IPS DF 6.9 (cell line): Measurements from ENCODE around the gene HTR2A.
A peak's percentile ranks its signal among the peaks of the same experiment; 100 is the strongest.

Experiments used
- DNase-seq: peaks from one replicate; pipeline ENCODE4 v3.0.0-alpha.2; 2013; ENCODE audit warnings: low read depth, low spot score
- H3K27ac ChIP-seq: one replicate; pipeline ENCODE4 v1.5.1; 2013; ENCODE audit warnings: low read length, control low read depth
- H3K27me3 ChIP-seq: 2 replicates; pipeline ENCODE4 v1.6.1; 2013; ENCODE audit warnings: mild to moderate bottlenecking, low read length; ENCODE audit not compliant: control insufficient read depth, insufficient read depth
- H3K36me3 ChIP-seq: 2 replicates; pipeline ENCODE4 v1.6.1; 2013; ENCODE audit warnings: low read length; ENCODE audit not compliant: control insufficient read depth, insufficient read depth
- H3K4me1 ChIP-seq: 2 replicates; pipeline ENCODE4 v1.6.1; 2013; ENCODE audit warnings: low read length; ENCODE audit not compliant: control insufficient read depth, insufficient read depth
- H3K4me3 ChIP-seq: 2 replicates; pipeline ENCODE4 v1.5.1; 2013; ENCODE audit warnings: mild to moderate bottlenecking, low read length
- H3K9me3 ChIP-seq: 2 replicates; pipeline ENCODE4 v1.6.1; 2013; ENCODE audit warnings: low read length, inconsistent platforms; ENCODE audit not compliant: control insufficient read depth, insufficient read depth
- WGBS: extraction: QIAGEN DNeasy Blood & Tissue Kit; methylation state at CpG from one replicate; pipeline ENCODE4 v1.1.7; 2013; ENCODE audit warnings: mixed read lengths, missing lambda C conversion rate; ENCODE audit not compliant: insufficient read length, insufficient coverage; 5-methylcytosine and 5-hydroxymethylcytosine counted together

The HTR2A gene

DNA sequence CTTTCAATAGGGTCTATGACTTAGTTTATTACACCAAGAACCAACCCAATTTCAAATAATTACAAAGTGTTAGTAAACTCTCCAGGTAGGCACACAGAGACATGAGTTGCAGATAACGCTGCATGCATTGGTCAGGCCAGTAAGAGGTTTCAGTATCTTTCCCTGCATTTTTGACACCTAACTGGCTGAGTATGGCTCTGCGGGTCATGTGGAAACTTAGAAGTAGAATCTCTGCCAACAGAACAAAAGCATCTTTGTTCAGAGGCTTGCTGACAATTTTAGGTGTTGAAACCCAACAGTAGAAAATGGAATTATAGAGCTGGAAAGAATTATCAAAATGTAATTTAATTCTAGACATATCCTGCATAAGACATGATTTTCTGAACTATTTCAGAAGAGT lies 25.3 kb downstream of the HTR2A start:
- no peaks in the 10 kb centered on the region for H3K4me1 ChIP-seq
- no peak overlapping the region for H3K4me3 ChIP-seq
- DNase-seq: no peak
- no peaks in the 10 kb centered on the region for H3K9me3 ChIP-seq
- H3K27me3 ChIP-seq: no peaks in the 10 kb centered on the region
- WGBS: no CpG with 5 or more reads among the region's 2 CpGs
- no peaks in the 10 kb centered on the region for H3K36me3 ChIP-seq
- H3K27ac ChIP-seq: no peak overlapping the region

DNA sequence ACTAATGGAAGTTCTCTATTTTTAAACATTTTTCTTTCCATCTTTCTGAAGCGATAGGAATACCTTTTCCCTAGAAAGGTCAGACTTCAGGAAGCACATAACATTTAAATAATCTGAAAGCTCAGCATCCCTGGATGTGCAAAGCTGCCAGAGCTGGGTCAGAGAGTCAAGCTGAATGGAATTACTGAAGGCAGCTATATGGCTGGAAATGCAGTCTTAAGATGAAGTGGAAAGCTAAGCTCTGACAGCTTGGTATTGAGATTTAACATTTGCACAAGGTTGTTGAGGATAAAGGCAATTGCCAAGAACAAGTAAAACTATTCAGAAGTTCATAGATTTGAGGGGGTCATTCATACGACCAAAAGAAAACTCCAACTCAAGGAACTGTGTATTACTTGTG lies 28.8 kb downstream of the HTR2A start:
- no CpG with 5 or more reads among the region's 2 CpGs for WGBS
- Histone ChIP-seq H3K27ac (no peak overlapping the region), H3K36me3 (no peaks in the 10 kb centered on the region), H3K4me1 (no peaks in the 10 kb centered on the region), H3K4me3 (no peak overlapping the region), H3K27me3 (no peaks in the 10 kb centered on the region), H3K9me3 (no peaks in the 10 kb centered on the region)
- no peak for DNase-seq

DNA sequence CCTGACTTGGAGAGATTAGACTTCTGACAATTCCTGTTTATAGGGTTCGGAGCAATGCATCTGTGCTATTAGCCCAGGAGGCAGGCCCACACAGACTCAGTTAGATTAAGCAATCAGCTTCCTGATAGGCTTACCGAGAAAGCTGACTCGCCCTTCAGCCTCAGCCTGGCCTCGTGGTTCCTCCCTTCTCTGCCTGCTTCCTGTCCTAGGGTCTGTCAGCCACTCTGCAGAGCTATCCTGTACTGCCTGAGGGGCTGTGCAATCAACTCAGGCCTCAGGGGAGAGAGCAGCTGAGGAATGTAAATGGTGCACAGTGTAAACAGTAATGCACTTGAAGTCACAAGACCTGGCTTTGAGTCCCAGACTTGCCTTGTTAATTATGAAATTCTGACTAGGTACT lies 30.7 kb downstream of the HTR2A start:
- Histone ChIP-seq H3K27ac (no peak overlapping the region), H3K4me3 (no peak overlapping the region), H3K27me3 (no peaks in the 10 kb centered on the region), H3K36me3 (no peaks in the 10 kb centered on the region), H3K4me1 (no peaks in the 10 kb centered on the region), H3K9me3 (no peaks in the 10 kb centered on the region)
- peak; percentile 11 for DNase-seq
- WGBS: no CpG with 5 or more reads among the region's 4 CpGs

DNA sequence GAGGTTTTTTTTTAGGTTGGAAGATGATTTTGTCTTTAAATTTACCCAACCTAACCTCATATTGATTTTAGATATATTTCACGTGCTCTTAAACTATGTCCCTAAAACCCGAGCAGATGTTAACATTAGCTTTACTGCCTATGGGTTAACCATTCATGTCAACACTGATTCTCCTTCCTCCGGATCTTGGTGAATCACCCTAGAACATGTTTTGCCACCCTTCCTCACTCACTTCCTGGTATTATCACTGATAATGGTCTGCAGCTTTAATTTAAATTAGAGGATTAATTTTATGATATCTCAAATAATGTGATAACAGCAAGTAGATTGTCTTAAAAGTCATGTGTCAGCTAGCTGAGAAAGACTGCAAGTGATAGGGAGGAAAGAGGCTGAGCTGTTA lies 31.9 kb downstream of the HTR2A start:
- H3K27me3 ChIP-seq: no peaks in the 10 kb centered on the region
- no peak overlapping the region for H3K27ac ChIP-seq
- H3K36me3 ChIP-seq: no peaks in the 10 kb centered on the region
- DNase-seq: no peak
- H3K4me3 ChIP-seq: no peak overlapping the region
- H3K9me3 ChIP-seq: no peaks in the 10 kb centered on the region
- H3K4me1 ChIP-seq: no peaks in the 10 kb centered on the region
- WGBS: no CpG with 5 or more reads among the region's 3 CpGs

DNA sequence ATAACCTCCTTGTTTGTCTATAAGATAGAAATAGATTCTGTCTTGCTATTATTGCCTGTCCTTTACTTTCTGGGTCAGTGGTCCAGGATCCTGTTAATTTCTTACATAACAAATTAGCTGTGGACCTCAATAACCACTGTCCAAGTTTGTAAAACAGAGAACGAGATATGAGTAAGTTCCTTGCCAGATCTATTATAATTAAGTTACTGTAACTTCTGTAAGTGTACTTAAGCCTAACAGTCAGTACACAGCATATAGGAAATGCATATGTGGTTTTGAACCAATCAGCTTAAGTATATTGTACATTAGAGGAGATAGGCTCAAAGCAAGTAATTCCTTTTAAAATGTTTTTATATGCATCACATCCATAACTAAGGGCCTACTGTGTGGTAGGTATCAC lies 34.9 kb downstream of the HTR2A start:
- no peaks in the 10 kb centered on the region for H3K36me3 ChIP-seq
- H3K27ac ChIP-seq: no peak overlapping the region
- no CpG with 5 or more reads among the region's 1 CpG for WGBS
- H3K4me3 ChIP-seq: no peak overlapping the region
- no peaks in the 10 kb centered on the region for H3K27me3 ChIP-seq
- DNase-seq: no peak
- no peaks in the 10 kb centered on the region for H3K9me3 ChIP-seq
- no peaks in the 10 kb centered on the region for H3K4me1 ChIP-seq

DNA sequence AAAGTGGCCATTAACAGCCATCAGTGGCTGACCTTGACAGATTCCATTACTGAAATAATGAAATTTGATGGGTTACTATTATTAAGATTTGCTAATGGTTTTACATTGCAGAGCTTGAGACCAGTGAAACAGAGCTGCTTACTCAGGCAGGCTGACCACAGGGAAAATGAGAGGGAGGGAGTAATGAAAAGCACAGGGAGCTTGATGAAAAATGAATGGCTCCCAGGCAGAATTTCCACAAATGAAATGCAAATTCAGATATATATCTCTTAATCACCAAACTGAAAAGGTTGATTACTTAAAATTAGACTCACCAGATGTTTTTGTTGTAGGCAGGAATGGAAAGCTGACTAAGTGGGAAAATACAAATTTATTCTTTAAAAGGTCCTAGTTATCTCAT lies 36.1 kb downstream of the HTR2A start:
- Histone ChIP-seq H3K4me3 (no peak overlapping the region), H3K27ac (no peak overlapping the region), H3K36me3 (no peaks in the 10 kb centered on the region), H3K9me3 (no peaks in the 10 kb centered on the region), H3K27me3 (no peaks in the 10 kb centered on the region), H3K4me1 (no peaks in the 10 kb centered on the region)
- no peak for DNase-seq

DNA sequence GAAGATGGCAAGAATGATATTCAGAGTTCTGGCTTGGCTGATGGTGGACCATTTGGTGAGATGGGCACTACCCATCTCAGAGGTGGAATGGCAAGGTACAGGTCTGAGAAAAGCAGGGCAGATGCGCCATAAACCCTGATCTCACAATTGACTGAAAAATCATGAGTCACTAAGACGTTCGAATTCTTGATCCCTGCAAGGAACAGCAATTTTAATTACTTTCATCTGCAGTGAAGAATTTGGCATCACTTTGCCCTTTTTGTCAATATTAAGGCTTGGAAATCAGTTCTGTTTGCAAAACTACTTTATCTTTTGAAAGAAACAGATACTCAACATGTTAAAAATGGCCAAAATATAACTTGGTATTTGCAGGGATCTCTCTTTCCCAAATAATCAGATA lies 38.1 kb downstream of the HTR2A start:
- Histone ChIP-seq H3K36me3 (no peaks in the 10 kb centered on the region), H3K4me1 (no peaks in the 10 kb centered on the region), H3K27ac (no peak overlapping the region), H3K4me3 (no peak overlapping the region), H3K27me3 (no peaks in the 10 kb centered on the region), H3K9me3 (no peaks in the 10 kb centered on the region)
- no CpG with 5 or more reads among the region's 3 CpGs for WGBS
- DNase-seq: no peak

DNA sequence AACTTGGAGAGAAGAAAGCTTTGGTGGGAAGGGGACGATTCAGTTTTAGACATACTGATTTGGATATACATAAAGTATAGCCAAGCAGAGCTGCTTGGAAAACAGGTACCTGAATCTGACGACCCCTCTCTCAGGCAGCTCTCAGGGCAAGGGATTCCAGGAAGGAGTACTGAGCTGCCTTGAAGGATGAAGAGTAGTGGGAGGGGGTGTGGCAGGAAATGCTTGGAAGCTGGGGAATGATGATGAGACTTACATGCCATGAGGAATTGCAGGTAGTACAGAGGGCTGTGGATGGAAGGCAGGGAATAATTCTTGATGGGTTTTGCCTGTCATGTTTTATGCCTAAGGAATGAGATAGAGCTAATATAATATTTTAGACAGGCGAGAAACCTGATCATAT lies 38.7 kb downstream of the HTR2A start:
- Histone ChIP-seq H3K27me3 (no peaks in the 10 kb centered on the region), H3K4me1 (no peaks in the 10 kb centered on the region), H3K27ac (no peak overlapping the region), H3K4me3 (no peak overlapping the region), H3K9me3 (no peaks in the 10 kb centered on the region), H3K36me3 (no peaks in the 10 kb centered on the region)
- no peak for DNase-seq
- no CpG with 5 or more reads among the region's 3 CpGs for WGBS

DNA sequence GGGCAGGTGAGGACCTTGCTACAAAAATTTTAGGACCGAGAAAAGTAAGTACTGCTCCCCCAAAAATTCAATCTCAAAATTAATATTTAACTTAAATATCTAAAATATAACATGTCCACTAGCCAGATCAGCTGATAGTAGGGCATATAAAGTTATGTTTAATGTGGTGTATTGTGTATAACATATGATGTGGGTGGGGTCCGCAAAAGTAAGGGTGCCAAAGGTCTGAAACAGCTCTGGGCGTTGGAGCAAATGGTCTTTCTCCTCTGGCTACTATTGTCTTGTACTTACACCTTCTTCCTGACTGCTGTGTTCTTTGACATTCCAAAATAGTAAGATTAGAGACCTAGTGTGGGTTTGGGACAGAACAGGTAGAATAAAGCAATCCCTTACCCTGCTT lies 41.2 kb downstream of the HTR2A start:
- Histone ChIP-seq H3K36me3 (no peaks in the 10 kb centered on the region), H3K27ac (no peak overlapping the region), H3K4me3 (no peak overlapping the region), H3K27me3 (no peaks in the 10 kb centered on the region), H3K4me1 (no peaks in the 10 kb centered on the region), H3K9me3 (no peaks in the 10 kb centered on the region)
- no CpG with 5 or more reads among the region's 3 CpGs for WGBS
- DNase-seq: no peak

DNA sequence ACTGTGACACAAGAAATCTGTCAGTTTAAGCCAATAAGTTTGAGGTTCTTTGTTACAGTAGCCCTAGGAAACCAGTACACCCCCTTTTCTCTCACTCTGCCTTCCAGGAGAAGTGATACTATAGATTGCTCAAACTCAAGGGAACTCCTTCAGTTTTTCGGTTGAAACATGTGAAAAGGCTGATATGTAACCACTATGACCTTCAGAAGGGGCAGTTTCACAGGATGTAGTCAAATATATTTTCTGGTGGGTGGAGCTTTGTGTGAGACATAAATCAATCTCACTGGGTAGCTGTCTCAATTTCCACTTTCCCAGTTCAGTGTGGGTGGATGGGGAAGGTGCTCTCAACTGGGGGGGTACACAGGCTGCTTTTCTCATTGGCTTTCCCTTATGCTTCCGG lies 41.7 kb downstream of the HTR2A start:
- DNase-seq: no peak
- Histone ChIP-seq H3K4me1 (no peaks in the 10 kb centered on the region), H3K36me3 (no peaks in the 10 kb centered on the region), H3K27me3 (no peaks in the 10 kb centered on the region), H3K4me3 (no peak overlapping the region), H3K27ac (no peak overlapping the region), H3K9me3 (no peaks in the 10 kb centered on the region)
- WGBS: no CpG with 5 or more reads among the region's 2 CpGs

DNA sequence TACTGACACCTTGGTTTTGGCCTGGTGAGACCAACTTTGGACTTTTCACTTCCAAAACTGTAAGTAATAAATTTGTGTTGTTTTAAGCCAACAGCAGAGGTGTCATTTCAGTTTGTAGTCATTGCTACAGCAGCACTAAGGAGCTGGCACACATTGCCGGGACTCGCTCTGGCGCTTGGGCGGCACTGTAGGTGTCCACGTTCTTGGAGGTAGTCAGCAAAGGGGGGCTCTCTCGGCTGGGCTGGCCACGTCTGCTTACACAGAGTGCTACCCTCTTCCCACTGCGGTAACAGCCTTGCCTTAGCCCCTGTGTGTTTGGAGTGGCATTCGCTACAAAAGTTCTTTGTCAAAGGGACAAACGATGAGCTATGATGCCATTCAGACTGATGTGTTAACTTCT lies 44.7 kb downstream of the HTR2A start:
- Histone ChIP-seq H3K27ac (no peak overlapping the region), H3K9me3 (no peaks in the 10 kb centered on the region), H3K27me3 (no peaks in the 10 kb centered on the region), H3K4me3 (no peak overlapping the region), H3K36me3 (no peaks in the 10 kb centered on the region), H3K4me1 (no peaks in the 10 kb centered on the region)
- WGBS: no CpG with 5 or more reads among the region's 10 CpGs
- DNase-seq: no peak
